Sigmoid colon (tissue), 7 donors: ENCODE results near the gene SPESP1. TPM values are rescaled to one million over a fixed set of nuclear protein-coding genes. Genes with fewer than 3 reads are reported as not detected.

Experiments used
- DNase-seq: peaks from one replicate; pipeline ENCODE4 v3.0.0-alpha.2; 2019
- H3K27ac ChIP-seq, 4 donors: fragments of 200-600 bp; sonication (generic); one replicate each; pipeline ENCODE4 v1.5.1; 2016 to 2019; ENCODE audit warnings: mild to moderate bottlenecking in 1 of 4
- H3K27me3 ChIP-seq, 3 donors: fragments of 200-600 bp; sonication (generic); one replicate each; pipeline ENCODE4 v1.5.1; 2019; ENCODE audit warnings: mild to moderate bottlenecking in 1 of 3
- H3K36me3 ChIP-seq, 4 donors: fragments of 200-600 bp; sonication (generic); one replicate each; pipeline ENCODE4 v1.5.1; 2016 to 2019
- H3K4me1 ChIP-seq, 4 donors: fragments of 200-600 bp; sonication (generic); one replicate each; pipeline ENCODE4 v1.5.1; 2017 to 2019
- H3K4me3 ChIP-seq, 4 donors: fragments of 200-600 bp; sonication (generic); one replicate each; pipeline ENCODE4 v1.5.1; 2017 to 2019; ENCODE audit warnings: mild to moderate bottlenecking in 2 of 4, moderate library complexity in 1 of 4
- H3K9me3 ChIP-seq, 4 donors: fragments of 200-600 bp in 3 of 4; sonication (generic) in 3 of 4; one replicate each; pipeline versions ENCODE4 v1.5.1 to v1.6.1; 2013 to 2019
- EP300 ChIP-seq, 4 donors: sonication (generic); formaldehyde crosslinking; IDR thresholded peaks; one replicate each; pipeline ENCODE4 v1.6.1; 2017; ENCODE audit warnings: antibody characterized with exemption in 4 of 4
- POLR2A ChIP-seq, 2 donors: fragments of 450-650 bp; IDR thresholded peaks; one replicate each; pipeline ENCODE4 v1.6.1; 2016; ENCODE audit warnings: antibody characterized with exemption in 2 of 2, mild to moderate bottlenecking in 2 of 2, moderate library complexity in 2 of 2
- POLR2AphosphoS5 ChIP-seq, 4 donors: sonication (generic); formaldehyde crosslinking; IDR thresholded peaks; one replicate each; pipeline ENCODE4 v1.6.1; 2017; ENCODE audit warnings: antibody characterized with exemption in 4 of 4
- WGBS, 2 donors: extraction: QIAGEN DNeasy Blood & Tissue Kit; methylation state at CpG; one replicate each; pipeline ENCODE4 v1.1.7; 2013; 5-methylcytosine and 5-hydroxymethylcytosine counted together
- intact Hi-C: fragments of 100-400 bp; cut with DNase I; formaldehyde crosslinking; loops from one replicate; pipeline ENCODE4 v1.15.1; 2023
- polyA plus RNA-seq, 3 donors: library from polyadenylated mRNA; stranded (reverse); fragments of 200-250 nt; gene quantifications; one replicate each; pipeline ENCODE4 v1.2.3, GENCODE V29; 2013
- total RNA-seq, 4 donors: library from RNA; depleted of rRNA; stranded (reverse); fragments of >200 nt; gene quantifications; one replicate each; pipeline ENCODE4 v1.1.0, GENCODE V29; 2016
- TF ChIP-seq, protein P1 (sequence below), 4 experiments: fragments of 450-650 bp in 3 of 4; fragments of 200-600 bp in 1 of 4; IDR thresholded peaks; one replicate each; pipeline ENCODE4 v1.5.1; 2016 to 2019; ENCODE audit warnings: antibody characterized with exemption in 4 of 4, mild to moderate bottlenecking in 3 of 4, moderate library complexity in 2 of 4
- donor health status: healthy with polysubstance abuse.
- donor health status: Bipolar disorder and iron deficiency.
- donor health status: healthy.

SPESP1 gene
- total and polyA plus RNA-seq, 7 donors = 1.5 to 3.6 (median 2.7) TPM; not detected in 2

DNA sequence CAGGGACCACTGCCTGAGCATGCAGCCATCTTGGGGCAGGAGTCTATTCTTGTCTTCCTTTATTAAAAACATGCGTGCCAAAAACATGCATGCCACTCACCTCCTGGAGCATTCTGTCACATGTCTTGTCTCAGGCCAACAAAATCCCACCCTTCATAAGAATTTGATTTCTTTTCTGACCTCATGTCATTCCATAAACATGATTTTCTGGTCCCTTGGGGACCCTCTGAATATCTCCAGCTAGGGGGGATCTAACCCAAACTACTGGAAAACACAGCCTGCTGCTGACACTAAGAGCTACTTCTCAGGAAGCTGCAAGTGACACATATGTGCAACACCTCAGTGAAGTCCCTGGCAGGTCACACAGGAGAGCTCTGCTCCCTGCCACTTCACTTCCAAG is 57.4 kb downstream of the SPESP1 start:
- no peaks in the 10 kb centered on the region for H3K4me1 ChIP-seq
- no peaks in the 10 kb centered on the region for H3K27me3 ChIP-seq
- 53 to 82% methylated on average over 1 of the region's 1 CpG for WGBS, 2 donors
- no peak overlapping the region for H3K27ac ChIP-seq
- intact Hi-C loops = no loop called here
- DNase-seq = no peak
- H3K4me3 ChIP-seq = no peak overlapping the region
- TF ChIP-seq POLR2AphosphoS5 (IDR thresholded peaks at IDR 0.05) = no peak
- TF ChIP-seq EP300 (IDR thresholded peaks at IDR 0.05) = no peak
- TF ChIP-seq, protein P1, sequence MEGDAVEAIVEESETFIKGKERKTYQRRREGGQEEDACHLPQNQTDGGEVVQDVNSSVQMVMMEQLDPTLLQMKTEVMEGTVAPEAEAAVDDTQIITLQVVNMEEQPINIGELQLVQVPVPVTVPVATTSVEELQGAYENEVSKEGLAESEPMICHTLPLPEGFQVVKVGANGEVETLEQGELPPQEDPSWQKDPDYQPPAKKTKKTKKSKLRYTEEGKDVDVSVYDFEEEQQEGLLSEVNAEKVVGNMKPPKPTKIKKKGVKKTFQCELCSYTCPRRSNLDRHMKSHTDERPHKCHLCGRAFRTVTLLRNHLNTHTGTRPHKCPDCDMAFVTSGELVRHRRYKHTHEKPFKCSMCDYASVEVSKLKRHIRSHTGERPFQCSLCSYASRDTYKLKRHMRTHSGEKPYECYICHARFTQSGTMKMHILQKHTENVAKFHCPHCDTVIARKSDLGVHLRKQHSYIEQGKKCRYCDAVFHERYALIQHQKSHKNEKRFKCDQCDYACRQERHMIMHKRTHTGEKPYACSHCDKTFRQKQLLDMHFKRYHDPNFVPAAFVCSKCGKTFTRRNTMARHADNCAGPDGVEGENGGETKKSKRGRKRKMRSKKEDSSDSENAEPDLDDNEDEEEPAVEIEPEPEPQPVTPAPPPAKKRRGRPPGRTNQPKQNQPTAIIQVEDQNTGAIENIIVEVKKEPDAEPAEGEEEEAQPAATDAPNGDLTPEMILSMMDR (IDR thresholded peaks at IDR 0.05) = no peak
- H3K36me3 ChIP-seq = no peaks in the 10 kb centered on the region
- no peaks in the 10 kb centered on the region for H3K9me3 ChIP-seq

DNA sequence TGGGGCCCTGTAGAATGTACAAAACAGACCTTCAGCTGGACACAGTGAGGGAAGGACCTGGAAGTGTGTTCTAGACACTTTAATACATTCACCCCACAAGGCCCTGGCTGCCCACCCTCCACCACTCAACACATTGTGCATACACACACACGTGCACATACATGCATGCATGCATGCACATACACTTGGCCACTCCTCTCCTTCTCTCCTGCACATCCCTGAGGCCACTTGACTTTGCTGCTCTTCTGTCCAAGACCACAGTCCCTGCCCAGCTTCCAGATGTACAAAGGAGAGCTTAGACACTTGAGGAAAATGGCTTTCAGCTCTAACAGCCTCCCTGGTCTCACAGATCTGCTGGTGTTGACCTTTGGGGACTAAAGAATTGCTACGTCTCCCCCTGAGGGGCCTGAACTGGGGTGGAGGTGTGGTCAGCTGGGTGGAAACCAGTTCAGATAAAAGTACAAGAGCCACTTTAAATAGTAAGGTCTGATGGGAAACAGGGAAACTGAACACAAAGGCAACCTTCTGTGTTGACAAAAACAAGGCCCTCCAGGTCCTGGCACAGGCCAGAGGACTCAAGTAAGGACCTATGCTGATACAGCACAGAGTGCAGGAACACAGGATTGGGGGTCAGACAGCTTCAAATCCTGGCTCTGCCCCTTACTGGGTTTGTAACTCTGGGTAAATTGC is 59.4 kb downstream of the SPESP1 start:
- Histone ChIP-seq H3K4me1 (no peaks in the 10 kb centered on the region), H3K9me3 (no peaks in the 10 kb centered on the region), H3K36me3 (no peaks in the 10 kb centered on the region), H3K27me3 (no peaks in the 10 kb centered on the region), H3K27ac (no peak overlapping the region), H3K4me3 (no peak overlapping the region)
- TF ChIP-seq POLR2AphosphoS5 (IDR thresholded peaks at IDR 0.05) (no peak), EP300 (IDR thresholded peaks at IDR 0.05) (no peak), POLR2A (IDR thresholded peaks at IDR 0.05) (no peak)
- TF ChIP-seq, protein P1 (IDR thresholded peaks at IDR 0.05) = no peak
- intact Hi-C loops = no loop called here
- WGBS, 2 donors = 77 to 85% methylated on average over 2 of the region's 2 CpGs
- DNase-seq = no peak

DNA sequence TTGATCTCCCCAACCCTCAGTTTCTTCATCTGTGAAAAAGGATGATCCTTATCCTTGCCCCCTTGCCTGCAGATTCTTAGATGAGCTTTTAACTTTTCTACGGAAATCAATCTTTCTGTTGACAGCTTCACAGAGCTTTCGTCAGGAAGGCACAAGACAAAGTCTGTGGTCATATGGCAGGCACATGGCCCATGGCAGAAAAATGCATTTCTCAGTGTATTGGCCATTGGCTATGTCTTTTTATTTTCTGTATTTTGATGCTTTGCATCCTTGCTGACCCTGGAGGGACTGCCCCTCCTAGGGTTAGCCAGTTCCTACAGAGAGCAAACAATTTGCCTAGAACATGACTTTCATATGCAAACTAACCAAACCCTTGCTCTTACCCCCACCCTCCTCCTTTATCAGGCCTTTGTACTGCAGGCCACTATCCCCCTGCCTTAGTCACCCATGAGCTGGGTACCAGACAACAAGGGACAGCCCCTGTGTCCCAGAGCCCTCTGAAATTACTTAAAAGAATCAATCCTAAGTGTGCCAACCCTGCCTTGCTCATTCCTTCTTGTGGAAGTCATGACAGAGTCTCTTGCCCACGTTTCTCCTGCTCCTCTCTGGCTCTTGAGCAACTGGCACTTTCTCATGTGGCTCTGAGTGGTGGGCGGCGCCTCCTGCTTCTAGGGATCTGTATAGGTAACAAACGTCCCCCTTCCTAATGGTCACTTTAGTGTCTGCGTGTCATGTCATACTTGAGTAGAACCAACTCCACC is 60.1 kb downstream of the SPESP1 start:
- TF ChIP-seq EP300 (IDR thresholded peaks at IDR 0.05) (no peak), POLR2A (IDR thresholded peaks at IDR 0.05) (no peak), POLR2AphosphoS5 (IDR thresholded peaks at IDR 0.05) (no peak)
- TF ChIP-seq, protein P1 (IDR thresholded peaks at IDR 0.05) = no peak
- Histone ChIP-seq H3K4me3 (no peak overlapping the region), H3K9me3 (no peaks in the 10 kb centered on the region), H3K27me3 (no peaks in the 10 kb centered on the region), H3K4me1 (no peaks in the 10 kb centered on the region), H3K36me3 (no peaks in the 10 kb centered on the region), H3K27ac (no peak overlapping the region)
- no peak for DNase-seq
- intact Hi-C loops = no loop called here
- 79 to 81% methylated on average over 7 of the region's 7 CpGs for WGBS, 2 donors

DNA sequence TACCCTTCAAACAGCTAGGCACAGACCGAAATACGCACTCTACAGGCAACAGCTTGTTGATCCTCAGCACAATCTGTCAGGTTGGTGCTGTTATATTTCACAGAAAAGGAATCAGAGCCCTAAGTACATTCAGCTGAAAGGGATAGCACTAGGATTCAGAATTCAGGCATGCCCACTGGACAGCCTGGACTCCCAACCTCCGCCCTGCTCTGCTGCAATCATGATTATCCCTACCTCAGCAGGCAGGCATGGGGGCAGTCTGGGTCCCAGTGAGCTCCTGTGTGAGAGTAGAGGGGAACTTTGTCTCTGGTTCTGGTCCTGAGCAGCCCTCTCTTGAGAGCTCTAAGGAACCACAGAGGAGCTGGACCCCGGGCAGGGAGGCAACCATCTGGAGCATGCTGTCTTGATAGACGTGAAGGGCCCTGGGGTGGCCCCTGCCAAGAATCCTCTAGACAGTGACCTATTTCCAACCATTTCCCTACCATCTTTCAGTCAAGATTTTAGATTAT is 60.7 kb downstream of the SPESP1 start:
- TF ChIP-seq EP300 (IDR thresholded peaks at IDR 0.05) (no peak), POLR2A (IDR thresholded peaks at IDR 0.05) (no peak), POLR2AphosphoS5 (IDR thresholded peaks at IDR 0.05) (no peak)
- TF ChIP-seq, protein P1 (IDR thresholded peaks at IDR 0.05) = no peak
- Histone ChIP-seq H3K27me3 (no peaks in the 10 kb centered on the region), H3K9me3 (no peaks in the 10 kb centered on the region), H3K4me3 (no peak overlapping the region), H3K4me1 (no peaks in the 10 kb centered on the region), H3K27ac (no peak overlapping the region), H3K36me3 (no peaks in the 10 kb centered on the region)
- WGBS, 2 donors = 80 to 82% methylated on average over 5 of the region's 5 CpGs
- intact Hi-C loops = no loop called here
- no peak for DNase-seq
